ENCODE results near the gene SUGP1. TPM values are rescaled to one million over a fixed set of nuclear protein-coding genes. Genes with fewer than 3 reads are reported as not detected.

SUGP1 gene
- total and polyA plus RNA-seq, 7 donors: 20.6 to 35.8 (median 26.3) TPM

Other genes starting within 250 kb of the SUGP1 start
- gene TMEM161A, start 182.0 kb downstream of the SUGP1 start, total RNA-seq: 10 to 100 TPM; 31.3 to 61.3 (median 42.8) TPM
- gene TMEM161A, start 182.0 kb downstream of the SUGP1 start, polyA plus RNA-seq: 10 to 100 TPM; 30.2 to 46.1 (median 37.6) TPM
- under 1 TPM; 0.56 to 0.91 (median 0.63) TPM for gene MEF2B, start 150.2 kb downstream of the SUGP1 start, total RNA-seq
- under 1 TPM; 0.07 to 0.18 (median 0.16) TPM for gene MEF2B, start 150.2 kb downstream of the SUGP1 start, polyA plus RNA-seq
- 10 to 100 TPM; 16.0 to 33.6 (median 21.0) TPM for gene BORCS8, start 128.4 kb downstream of the SUGP1 start, total RNA-seq
- 10 to 100 TPM; 25.2 to 46.1 (median 41.2) TPM for gene BORCS8, start 128.4 kb downstream of the SUGP1 start, polyA plus RNA-seq
- 10 to 100 TPM; 33.3 to 53.5 (median 46.2) TPM for gene RFXANK, start 128.3 kb downstream of the SUGP1 start, total RNA-seq
- gene RFXANK, start 128.3 kb downstream of the SUGP1 start, polyA plus RNA-seq: 10 to 100 TPM; 39.1 to 64.9 (median 57.4) TPM
- 10 to 100 TPM in 3 of 4 donors, 1 to 10 TPM in 1; 7.5 to 15.8 (median 12.8) TPM for gene NR2C2AP, start 117.1 kb downstream of the SUGP1 start, total RNA-seq
- gene NR2C2AP, start 117.1 kb downstream of the SUGP1 start, polyA plus RNA-seq: 10 to 100 TPM; 17.5 to 44.4 (median 21.9) TPM
- not detected for gene NCAN, start 108.6 kb downstream of the SUGP1 start, total RNA-seq
- under 1 TPM in 1 of 3 donors, not detected in 2; 0.03 TPM for gene NCAN, start 108.6 kb downstream of the SUGP1 start, polyA plus RNA-seq
- gene TM6SF2, start 47.2 kb downstream of the SUGP1 start, total RNA-seq: under 1 TPM in 1 of 4 donors, not detected in 3; 0.14 TPM
- gene TM6SF2, start 47.2 kb downstream of the SUGP1 start, polyA plus RNA-seq: under 1 TPM in 1 of 3 donors, not detected in 2; 0.29 TPM
- gene MAU2, start 320 bp upstream of the SUGP1 start, total RNA-seq: 10 to 100 TPM; 26.2 to 55.1 (median 40.1) TPM
- 10 to 100 TPM; 12.3 to 20.3 (median 18.4) TPM for gene MAU2, start 320 bp upstream of the SUGP1 start, polyA plus RNA-seq
- 10 to 100 TPM; 25.3 to 65.9 (median 55.6) TPM for gene GATAD2A, start 85.2 kb upstream of the SUGP1 start, total RNA-seq
- 10 to 100 TPM; 18.5 to 43.4 (median 32.5) TPM for gene GATAD2A, start 85.2 kb upstream of the SUGP1 start, polyA plus RNA-seq
- 1 to 10 TPM in 1 of 4 donors, under 1 TPM in 2, not detected in 1; 0.50 to 1.9 (median 0.62) TPM for gene TSSK6, start 195.0 kb upstream of the SUGP1 start, total RNA-seq
- 1 to 10 TPM in 2 of 3 donors, under 1 TPM in 1; 0.37 to 3.2 (median 1.4) TPM for gene TSSK6, start 195.0 kb upstream of the SUGP1 start, polyA plus RNA-seq
- gene NDUFA13, start 195.7 kb upstream of the SUGP1 start, total RNA-seq: 100 to 1,000 TPM; 438 to 648 (median 574) TPM
- gene NDUFA13, start 195.7 kb upstream of the SUGP1 start, polyA plus RNA-seq: 100 to 1,000 TPM; 274 to 597 (median 487) TPM
- gene YJEFN3, start 208.4 kb upstream of the SUGP1 start, total RNA-seq: 1 to 10 TPM; 1.1 to 2.4 (median 1.3) TPM
- 1 to 10 TPM in 2 of 3 donors, under 1 TPM in 1; 1.00 to 2.9 (median 1.4) TPM for gene YJEFN3, start 208.4 kb upstream of the SUGP1 start, polyA plus RNA-seq
- gene CILP2, start 217.8 kb upstream of the SUGP1 start, total RNA-seq: not detected
- under 1 TPM in 1 of 3 donors, not detected in 2; 0.03 TPM for gene CILP2, start 217.8 kb upstream of the SUGP1 start, polyA plus RNA-seq